ENCODE data around the gene GALNT15. TPM values are rescaled to one million over a fixed set of nuclear protein-coding genes. Genes with fewer than 3 reads are reported as not detected.

Gene GALNT15
- total RNA-seq, 1 experiment from 2014 or later, result 0.13 TPM

Other genes starting within 250 kb of the GALNT15 start
- 29.3 and 29.8 TPM in 2 replicates for gene DPH3, start 90.3 kb downstream of the GALNT15 start, total RNA-seq (2014; rRNA removed; shearing (Covaris generic))
- gene OXNAD1, start 90.5 kb downstream of the GALNT15 start, total RNA-seq (2014; rRNA removed; shearing (Covaris generic)), result 36.1 and 39.1 TPM in 2 replicates